ENCODE data around the gene UBR3.

DNA sequence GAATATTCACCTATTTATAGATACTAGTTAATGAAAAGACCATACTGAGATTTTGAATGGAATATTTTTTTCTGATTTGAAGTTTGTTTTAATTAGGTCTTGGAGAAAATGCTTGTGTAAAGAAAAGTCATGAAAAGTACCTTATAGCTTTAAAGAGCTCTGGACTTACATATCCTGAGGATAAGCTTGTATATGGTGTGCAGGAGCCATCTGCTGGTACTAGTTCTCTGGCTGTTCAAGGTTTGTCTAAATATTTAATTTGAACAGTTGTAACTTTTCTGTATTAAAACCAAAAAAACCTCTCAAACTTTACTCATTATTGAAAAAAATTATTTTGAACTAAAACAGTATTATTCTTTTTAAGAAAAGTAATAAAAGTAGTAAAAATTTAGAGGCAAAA is 50.1 kb downstream of the UBR3 start:
- TF ChIP-seq GATA2 (IDR thresholded peaks at IDR 0.05; ENCODE audit: low read depth, low read length): no peak
- TF ChIP-seq GATA3 (IDR thresholded peaks at IDR 0.05; ENCODE audit: low read depth, low read length): no peak

Measured in SH-SY5Y (cell line).